ENCODE results near the gene MMD2. TPM values are rescaled to one million over a fixed set of nuclear protein-coding genes. Genes with fewer than 3 reads are reported as not detected.
"Not testable (repeated sequence)": the region's sequence is repeated elsewhere in the genome, so short reads cannot be mapped to it uniquely, and the experiment has no call there.

MMD2 gene
- total and polyA plus RNA-seq, 2 donors (not counting 1 experiment from before 2014, with no cell fraction given) = not detected

DNA sequence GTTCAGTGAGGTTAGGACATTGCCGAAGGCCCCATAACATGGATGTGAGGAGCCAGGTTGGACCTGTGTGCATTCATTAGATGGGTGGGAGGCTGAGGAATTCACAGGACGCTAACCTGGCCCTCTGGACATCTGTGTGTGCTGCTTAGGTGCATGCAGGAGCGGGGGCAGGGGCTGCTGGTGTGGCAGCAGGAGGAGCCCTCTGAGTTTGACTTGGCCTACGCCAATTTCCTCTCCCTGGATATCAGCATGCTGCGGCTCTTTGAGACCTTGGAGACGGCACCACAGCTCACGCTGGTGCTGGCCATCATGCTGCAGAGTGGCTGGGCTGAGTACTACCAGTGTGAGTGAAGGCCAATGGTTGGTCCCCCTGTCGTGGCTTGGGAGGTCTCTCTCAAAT, 34.5 kb upstream of the MMD2 start:
- Histone ChIP-seq H3K9ac (ENCODE audit: insufficient read depth, low read length) (no peak overlapping the region), H3K27ac (ENCODE audit: insufficient read depth, low read length) (no peak overlapping the region), H3K27me3 (ENCODE audit: control insufficient read depth, insufficient read depth, low read length) (no peaks in the 10 kb centered on the region), H3K4me2 (ENCODE audit: extremely low read depth, insufficient read depth, low read length) (no peak overlapping the region), H4K20me1 (ENCODE audit: control insufficient read depth, extremely low read depth, insufficient read depth, low read length) (no peaks in the 10 kb centered on the region), H3K79me2 (ENCODE audit: control insufficient read depth, insufficient read depth, low read length) (no peaks in the 10 kb centered on the region), H3K4me1 (ENCODE audit: control insufficient read depth, extremely low read depth, insufficient read depth, low read length) (no peaks in the 10 kb centered on the region), H3K4me3 (replicated peaks in 1 of 4; ENCODE audit: control extremely low read depth in 1 of 4, insufficient read depth in 1 of 4, low read depth in 3 of 4, low read length in 4 of 4) (no peak overlapping the region), H2AFZ (ENCODE audit: low read length) (no peak overlapping the region), H3K36me3 (ENCODE audit: control insufficient read depth, insufficient read depth, low read length) (peaks cover 15% of the 10 kb centered on the region), H3K9me3 (ENCODE audit: control insufficient read depth, insufficient read depth, low read depth, low read length) (no peaks in the 10 kb centered on the region)
- TF ChIP-seq CTCF (conservative IDR thresholded peaks at IDR 0.05 in 1 of 2, IDR thresholded peaks at IDR 0.05 in 1 of 2; ENCODE audit: low read depth in 1 of 2, low read length in 2 of 2) (no peak), EZH2 (IDR thresholded peaks at IDR 0.05; ENCODE audit: low read length, missing control alignments) (no peak)
- DNase-seq (ENCODE audit: low read depth in 2 of 2) = no peak

- H3K4me1 ChIP-seq (ENCODE audit: control insufficient read depth, extremely low read depth, insufficient read depth, low read length); H3K9me3 ChIP-seq (ENCODE audit: control insufficient read depth, insufficient read depth, low read depth, low read length); H3K36me3 ChIP-seq (ENCODE audit: control insufficient read depth, insufficient read depth, low read length); H3K4me2 ChIP-seq (ENCODE audit: extremely low read depth, insufficient read depth, low read length); H3K79me2 ChIP-seq (ENCODE audit: control insufficient read depth, insufficient read depth, low read length); H3K9ac ChIP-seq (ENCODE audit: insufficient read depth, low read length); H2AFZ ChIP-seq (ENCODE audit: low read length); H3K4me3 ChIP-seq (replicated peaks in 1 of 4; ENCODE audit: control extremely low read depth in 1 of 4, insufficient read depth in 1 of 4, low read depth in 3 of 4, low read length in 4 of 4); H3K27me3 ChIP-seq (ENCODE audit: control insufficient read depth, insufficient read depth, low read length); H4K20me1 ChIP-seq (ENCODE audit: control insufficient read depth, extremely low read depth, insufficient read depth, low read length); H3K27ac ChIP-seq (ENCODE audit: insufficient read depth, low read length): not testable (repeated sequence)
- peak in 1 of 2 donors; percentile 3 for DNase-seq (ENCODE audit: low read depth in 2 of 2)
Measured at GRCh38 chr7:4982741-4983140, 23.8 kb upstream of the MMD2 start.

DNA sequence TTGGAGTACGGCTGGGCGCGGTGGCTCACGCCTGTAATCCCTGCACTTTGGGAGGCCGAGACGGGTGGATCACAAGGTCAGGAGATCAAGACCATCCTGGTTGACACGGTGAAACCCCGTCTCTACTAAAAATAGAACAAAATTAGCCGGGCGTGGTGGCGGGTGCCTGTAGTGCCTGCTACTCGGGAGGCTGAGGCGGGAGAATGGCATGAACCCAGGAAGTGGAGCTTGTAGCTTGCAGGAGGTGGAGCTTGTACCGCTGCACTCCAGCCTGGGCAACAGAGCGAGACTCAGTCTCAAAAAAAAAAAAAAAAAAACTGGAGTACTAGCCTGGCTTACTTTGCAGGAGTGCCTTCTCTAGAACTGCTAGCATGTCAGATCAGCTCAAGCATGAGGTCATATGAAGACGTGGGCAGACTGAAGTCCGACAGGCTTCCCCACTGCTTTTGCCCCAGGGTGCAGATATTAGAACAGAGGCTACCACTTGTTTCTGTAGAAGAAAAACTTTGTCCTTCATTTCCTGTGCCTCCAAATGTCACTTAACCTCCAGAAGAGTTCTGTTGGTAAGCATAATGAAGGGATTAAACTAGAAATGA, 22.4 kb upstream of the MMD2 start:
- not testable (repeated sequence) for H3K4me2 ChIP-seq (ENCODE audit: extremely low read depth, insufficient read depth, low read length); H3K4me3 ChIP-seq (replicated peaks in 1 of 4; ENCODE audit: control extremely low read depth in 1 of 4, insufficient read depth in 1 of 4, low read depth in 3 of 4, low read length in 4 of 4); H3K27me3 ChIP-seq (ENCODE audit: control insufficient read depth, insufficient read depth, low read length); H2AFZ ChIP-seq (ENCODE audit: low read length); DNase-seq (ENCODE audit: low read depth in 2 of 2); H4K20me1 ChIP-seq (ENCODE audit: control insufficient read depth, extremely low read depth, insufficient read depth, low read length); H3K79me2 ChIP-seq (ENCODE audit: control insufficient read depth, insufficient read depth, low read length); H3K27ac ChIP-seq (ENCODE audit: insufficient read depth, low read length); H3K9ac ChIP-seq (ENCODE audit: insufficient read depth, low read length); H3K4me1 ChIP-seq (ENCODE audit: control insufficient read depth, extremely low read depth, insufficient read depth, low read length); H3K9me3 ChIP-seq (ENCODE audit: control insufficient read depth, insufficient read depth, low read depth, low read length); H3K36me3 ChIP-seq (ENCODE audit: control insufficient read depth, insufficient read depth, low read length)

- H2AFZ ChIP-seq (ENCODE audit: low read length); H3K4me1 ChIP-seq (ENCODE audit: control insufficient read depth, extremely low read depth, insufficient read depth, low read length); DNase-seq (ENCODE audit: low read depth in 2 of 2); H3K9ac ChIP-seq (ENCODE audit: insufficient read depth, low read length); H3K27ac ChIP-seq (ENCODE audit: insufficient read depth, low read length); H3K36me3 ChIP-seq (ENCODE audit: control insufficient read depth, insufficient read depth, low read length); H3K27me3 ChIP-seq (ENCODE audit: control insufficient read depth, insufficient read depth, low read length); H4K20me1 ChIP-seq (ENCODE audit: control insufficient read depth, extremely low read depth, insufficient read depth, low read length); H3K9me3 ChIP-seq (ENCODE audit: control insufficient read depth, insufficient read depth, low read depth, low read length): not testable (repeated sequence)
- peak overlapping the region in 2 of 4 experiments; percentile 19 to 92 for H3K4me3 ChIP-seq (replicated peaks in 1 of 4; ENCODE audit: control extremely low read depth in 1 of 4, insufficient read depth in 1 of 4, low read depth in 3 of 4, low read length in 4 of 4)
- H3K4me2 ChIP-seq (ENCODE audit: extremely low read depth, insufficient read depth, low read length) = peak overlapping the region; percentile 40
- peaks cover 18% of the 10 kb centered on the region for H3K79me2 ChIP-seq (ENCODE audit: control insufficient read depth, insufficient read depth, low read length)
Measured at GRCh38 chr7:4975626-4976025, 16.6 kb upstream of the MMD2 start.

Measured in fibroblast of lung (primary cell).